GM19328 (cell line): ENCODE data around the gene TNNI3K.

Experiments used
- ATAC-seq: cut with Tn5 transposase; IDR thresholded peaks from one replicate; pipeline ENCODE4 v1.9.1; 2021; ENCODE audit warnings: mild to moderate bottlenecking, moderate library complexity; ENCODE audit not compliant: unreplicated experiment

Gene TNNI3K

GRCh38 chr1:74534241-74534640 is 299.1 kb downstream of the TNNI3K start:
- ATAC-seq: no peak

GRCh38 chr1:74545821-74546220 is 310.6 kb downstream of the TNNI3K start:
- no peak for ATAC-seq

GRCh38 chr1:74548961-74549750 is 314.0 kb downstream of the TNNI3K start:
- ATAC-seq: no peak

- no peak for ATAC-seq
Observed at GRCh38 chr1:74549932-74550331, 314.7 kb downstream of the TNNI3K start.

GRCh38 chr1:74570797-74571492 is 335.8 kb downstream of the TNNI3K start:
- ATAC-seq: no peak

- no peak for ATAC-seq
Observed at GRCh38 chr1:74571493-74571800, 336.3 kb downstream of the TNNI3K start.

GRCh38 chr1:74571891-74572290 is 336.7 kb downstream of the TNNI3K start:
- ATAC-seq: no peak

- no peak for ATAC-seq
Observed at GRCh38 chr1:74578101-74578500, 342.9 kb downstream of the TNNI3K start.

GRCh38 chr1:74579425-74579824 is 344.2 kb downstream of the TNNI3K start:
- ATAC-seq: peak; percentile 95

- ATAC-seq: no peak
Observed at GRCh38 chr1:74583397-74583796, 348.2 kb downstream of the TNNI3K start.

- no peak for ATAC-seq
Observed at GRCh38 chr1:74584185-74584584, 349.0 kb downstream of the TNNI3K start.

- no peak for ATAC-seq
Observed at GRCh38 chr1:74586253-74586897, 351.2 kb downstream of the TNNI3K start.

- ATAC-seq: no peak
Observed at GRCh38 chr1:74587888-74588287, 352.7 kb downstream of the TNNI3K start.

GRCh38 chr1:74590288-74590687 is 355.1 kb downstream of the TNNI3K start:
- ATAC-seq: no peak

GRCh38 chr1:74591949-74592348 is 356.8 kb downstream of the TNNI3K start:
- no peak for ATAC-seq

- ATAC-seq: no peak
Observed at GRCh38 chr1:74592580-74593355, 357.6 kb downstream of the TNNI3K start.
